Right ventricle myocardium superior (tissue), 1 donor: Measurements from ENCODE around the gene ACTR3. TPM values are rescaled to one million over a fixed set of nuclear protein-coding genes. Genes with fewer than 3 reads are reported as not detected.

Experiments used
- ATAC-seq: fragments of 200-7000 bp; cut with Tn5 transposase; one replicate; pipeline ENCODE4 v1.9.1; 2020; ENCODE audit warnings: mild to moderate bottlenecking; ENCODE audit not compliant: poor library complexity
- DNase-seq: peaks from one replicate; pipeline ENCODE4 v3.0.0-alpha.2; 2020
- intact Hi-C: fragments of 100-400 bp; cut with DNase I; formaldehyde crosslinking; loops from one replicate; pipeline ENCODE4 v1.11.2; 2022
- total RNA-seq: library from RNA; stranded (reverse); fragmentation: NEBNext Ultra II Directional; extraction: Animal tissue kit (Norgen Biotek cat#: 25700); gene quantifications from one replicate; pipeline ENCODE4 v1.2.1, GENCODE V29; 2021
- donor health status: DM: no; HTN: yes; CAD: no; lungs with severe emphysema.

Gene ACTR3
- total RNA-seq, 1 donor from 2014 or later: 106 TPM

GRCh38 chr2:113869253-113869652 is 20.6 kb upstream of the ACTR3 start:
- intact Hi-C loops: no loop called here
- no peak for ATAC-seq
- no peak for DNase-seq

DNA sequence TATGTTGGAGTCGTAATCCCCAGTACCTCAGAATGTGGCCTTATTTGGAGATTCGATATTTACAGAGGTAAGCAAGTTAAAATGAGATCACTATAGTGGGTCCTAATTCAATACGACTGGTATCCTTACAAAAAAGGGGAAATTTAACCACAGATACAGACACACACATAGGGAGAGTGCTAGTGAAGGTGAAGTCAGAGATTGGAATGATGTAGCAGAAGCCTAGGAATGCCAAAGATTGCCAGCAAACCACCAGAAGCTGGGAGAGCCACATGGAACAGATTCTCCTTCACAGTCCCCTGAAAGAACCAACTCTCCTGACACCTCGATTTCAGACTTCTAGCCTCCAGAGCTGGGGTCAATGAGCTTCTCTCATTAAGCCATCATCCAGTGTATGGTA is 17.7 kb upstream of the ACTR3 start:
- intact Hi-C loops: no loop called here
- DNase-seq (no peak), ATAC-seq (no peak)

- no peak for DNase-seq
- no peak for ATAC-seq
- intact Hi-C loops: no loop called here
Measured at GRCh38 chr2:113873867-113874266, 16.0 kb upstream of the ACTR3 start.

DNA sequence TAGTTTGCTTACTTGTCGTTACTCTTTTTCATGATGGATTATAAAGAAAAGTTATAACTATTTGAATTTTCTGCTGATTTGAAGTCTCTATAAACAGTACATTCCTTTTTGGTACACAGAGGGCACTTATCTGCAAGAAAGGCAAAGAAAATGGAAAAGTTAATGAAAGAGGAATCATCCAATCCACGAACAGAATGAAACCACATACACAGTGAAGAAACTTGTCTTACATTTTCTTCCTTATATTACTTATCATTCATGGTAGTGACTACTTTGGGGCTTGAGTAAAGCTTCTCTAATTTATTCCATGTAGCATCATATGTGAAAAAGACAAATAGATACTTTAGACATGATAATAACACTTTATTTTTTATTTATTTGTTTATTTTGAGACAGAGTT is 14.8 kb upstream of the ACTR3 start:
- DNase-seq (no peak), ATAC-seq (no peak)
- intact Hi-C loops: no loop called here

- peak; percentile 47 for ATAC-seq
- peak; percentile 50 for DNase-seq
- intact Hi-C loops: no loop called here
Measured at GRCh38 chr2:113876503-113877387, 13.1 kb upstream of the ACTR3 start.

- intact Hi-C loops: no loop called here
- ATAC-seq: peak; percentile 44
- no peak for DNase-seq
Measured at GRCh38 chr2:113877711-113878598, 11.9 kb upstream of the ACTR3 start.

- no peak for DNase-seq
- no peak for ATAC-seq
- intact Hi-C loops: no loop called here
Measured at GRCh38 chr2:113878743-113879142, 11.1 kb upstream of the ACTR3 start.

GRCh38 chr2:113879457-113879856 is 10.4 kb upstream of the ACTR3 start:
- peak; percentile 66 for ATAC-seq
- intact Hi-C loops: no loop called here
- DNase-seq: no peak

DNA sequence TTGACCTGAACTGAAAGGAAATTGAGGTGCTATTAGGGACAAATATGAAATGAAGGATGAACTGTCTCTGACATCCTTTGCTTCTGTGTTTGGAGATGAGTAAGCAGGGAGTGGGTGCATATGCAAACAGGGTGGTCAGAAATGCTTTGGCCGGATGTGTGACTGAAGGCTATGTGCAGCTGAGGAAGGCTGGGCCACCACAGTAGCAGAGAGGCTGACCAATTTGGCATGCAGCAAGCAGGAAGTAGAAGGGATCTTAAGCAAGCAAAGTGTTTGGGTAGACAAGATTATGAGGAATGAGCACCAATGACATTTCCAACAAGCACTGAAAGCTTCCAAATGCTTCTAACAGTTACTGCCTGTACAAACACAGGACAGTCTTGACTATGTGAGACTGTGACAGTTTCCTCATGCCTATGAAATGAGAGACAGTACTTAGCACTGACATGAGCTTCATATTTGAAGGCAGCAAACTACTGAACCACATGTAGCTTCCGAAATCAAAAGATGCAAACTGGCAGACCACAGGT is 3.3 kb upstream of the ACTR3 start:
- intact Hi-C loops: no loop called here
- no peak for DNase-seq
- ATAC-seq: no peak

DNA sequence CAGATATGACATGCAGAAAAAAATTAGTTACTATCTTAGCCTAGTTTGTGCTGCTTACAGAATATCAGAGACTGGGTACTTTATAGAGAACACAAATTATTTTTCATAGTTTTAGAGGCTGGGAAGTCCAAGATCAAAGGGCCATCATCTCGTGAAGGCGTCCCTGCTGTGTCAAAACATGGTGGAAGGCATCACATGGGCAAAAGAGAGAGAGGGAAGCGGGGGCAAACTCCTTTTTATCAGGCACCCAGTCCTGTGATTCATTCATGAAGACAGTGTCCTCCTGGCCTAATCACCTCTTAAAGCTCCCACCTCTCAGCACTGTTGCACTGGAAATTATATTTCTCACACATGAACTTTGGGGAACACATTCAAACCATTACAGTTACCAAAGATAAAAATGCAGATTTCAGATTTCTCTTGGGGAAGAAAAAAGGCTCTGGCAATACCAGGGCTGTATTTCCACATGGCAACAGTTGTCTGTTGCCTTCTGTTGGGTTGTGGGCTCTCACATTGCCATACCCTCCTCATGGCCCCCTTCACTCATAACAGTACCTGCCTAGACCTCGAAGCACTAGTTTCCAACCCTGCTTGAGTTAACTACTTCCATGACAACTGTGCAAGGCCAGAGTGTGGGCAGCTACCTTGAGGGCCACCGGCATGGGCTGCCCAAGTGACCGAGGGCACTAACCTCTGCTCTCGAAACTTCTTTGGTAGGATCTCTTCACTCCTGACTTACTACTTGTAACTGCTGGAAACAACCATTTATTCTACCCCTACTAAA is 2.7 kb upstream of the ACTR3 start:
- intact Hi-C loops: no loop called here
- ATAC-seq (no peak), DNase-seq (no peak)

- intact Hi-C loops: no loop called here
- ATAC-seq: no peak
Measured at GRCh38 chr2:113888641-113889470, 1.0 kb upstream of the ACTR3 start.

DNA sequence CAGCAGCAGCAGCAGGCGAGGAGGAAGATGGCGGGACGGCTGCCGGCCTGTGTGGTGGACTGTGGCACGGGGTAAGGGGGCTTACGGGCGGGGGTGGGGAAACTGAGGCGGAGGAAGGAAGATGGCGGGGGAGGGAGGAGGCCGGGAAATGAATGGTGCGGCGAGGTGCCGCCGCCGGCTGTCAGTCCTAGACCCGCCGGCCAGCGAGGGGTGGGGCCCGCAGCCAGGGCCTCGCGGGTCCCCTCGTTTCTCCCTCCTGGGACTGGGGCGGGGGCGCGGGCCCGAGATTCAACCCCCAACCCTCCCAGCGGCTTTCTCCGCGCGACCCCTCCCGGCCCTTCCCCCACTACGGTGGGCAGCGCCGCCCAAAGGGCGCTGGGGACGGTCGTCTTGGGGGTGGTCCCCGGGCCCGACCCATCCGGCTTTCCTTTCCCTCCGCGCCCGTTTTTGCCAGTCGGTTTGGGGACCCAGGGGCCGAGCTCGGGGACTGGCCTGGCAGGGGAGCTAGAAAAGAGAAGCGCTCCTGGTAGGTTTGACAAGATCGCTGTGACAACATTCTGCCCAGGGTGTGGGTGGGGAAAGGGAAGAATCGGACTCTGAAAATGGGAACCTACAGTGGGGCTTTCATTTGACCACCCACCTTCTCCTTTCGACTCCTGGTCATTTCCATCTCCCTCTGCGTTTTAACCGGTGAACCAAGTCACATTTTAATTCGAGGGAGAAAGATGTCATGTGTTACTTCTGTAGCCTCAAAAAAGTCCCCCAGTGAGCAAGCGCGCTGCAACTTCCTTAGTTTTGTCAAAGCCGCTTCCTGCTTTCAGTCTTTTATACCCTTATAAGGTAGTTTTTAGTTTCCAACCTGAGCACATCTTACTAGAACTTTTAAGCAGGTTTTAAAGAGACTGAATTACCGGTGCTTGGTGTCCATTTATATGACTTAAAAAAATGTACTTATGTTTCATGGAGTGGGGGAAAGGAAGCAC is 655 bp downstream of the ACTR3 start:
- intact Hi-C loops: loop anchor here (10.0 kb wide), 1 partner anchor 136 kb away; the partner anchor contains the start of gene SLC35F5
- peak; percentile 70 for DNase-seq
- ATAC-seq: peak; percentile 40

More at GRCh38 chr2:113888641-113889470, 1.0 kb upstream of the ACTR3 start:
- DNase-seq: peak; percentile 68

GRCh38 chr2:113891265-113891959 is 1.5 kb downstream of the ACTR3 start:
- intact Hi-C loops: loop anchor here (10.0 kb wide), 1 partner anchor 137 kb away; the partner anchor contains the start of gene SLC35F5

DNA sequence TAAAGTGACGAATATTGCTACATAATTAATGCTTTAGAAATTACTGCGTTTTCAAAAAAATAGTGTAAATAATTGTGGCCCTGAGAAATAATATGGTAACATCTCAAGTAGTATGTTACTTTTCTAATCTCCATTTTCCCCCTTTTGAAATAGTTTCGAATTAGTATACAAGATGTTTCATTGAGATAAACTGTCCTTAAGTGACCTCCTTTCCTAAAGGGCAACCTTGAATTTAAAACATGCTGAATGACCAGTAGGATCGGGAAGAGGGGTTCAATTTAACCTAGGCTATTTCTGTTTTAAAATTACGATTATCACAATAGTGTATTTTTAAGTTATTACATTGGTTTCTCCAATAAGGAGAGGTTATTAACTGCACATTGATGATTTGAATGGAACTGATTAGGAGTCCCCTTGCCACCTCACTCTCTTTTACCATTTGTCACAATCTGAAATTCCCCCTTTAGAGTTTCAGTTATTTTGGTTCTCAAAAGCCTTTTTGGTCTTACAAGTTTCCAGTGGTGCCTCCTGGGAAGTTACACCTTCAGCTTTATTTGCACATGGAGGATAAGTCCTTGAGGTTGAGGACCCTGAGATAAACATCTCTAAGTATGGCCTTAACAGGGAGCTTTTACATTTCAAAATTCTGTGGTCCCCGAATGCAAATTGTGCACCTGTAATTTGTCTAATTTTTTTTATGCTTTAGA is 2.3 kb downstream of the ACTR3 start:
- ATAC-seq: no peak
- intact Hi-C loops: loop anchor here (10.0 kb wide), 1 partner anchor 137 kb away; the partner anchor contains the start of gene SLC35F5

More at GRCh38 chr2:113891265-113891959, 1.5 kb downstream of the ACTR3 start:
- DNase-seq (no peak), ATAC-seq (no peak)

DNA sequence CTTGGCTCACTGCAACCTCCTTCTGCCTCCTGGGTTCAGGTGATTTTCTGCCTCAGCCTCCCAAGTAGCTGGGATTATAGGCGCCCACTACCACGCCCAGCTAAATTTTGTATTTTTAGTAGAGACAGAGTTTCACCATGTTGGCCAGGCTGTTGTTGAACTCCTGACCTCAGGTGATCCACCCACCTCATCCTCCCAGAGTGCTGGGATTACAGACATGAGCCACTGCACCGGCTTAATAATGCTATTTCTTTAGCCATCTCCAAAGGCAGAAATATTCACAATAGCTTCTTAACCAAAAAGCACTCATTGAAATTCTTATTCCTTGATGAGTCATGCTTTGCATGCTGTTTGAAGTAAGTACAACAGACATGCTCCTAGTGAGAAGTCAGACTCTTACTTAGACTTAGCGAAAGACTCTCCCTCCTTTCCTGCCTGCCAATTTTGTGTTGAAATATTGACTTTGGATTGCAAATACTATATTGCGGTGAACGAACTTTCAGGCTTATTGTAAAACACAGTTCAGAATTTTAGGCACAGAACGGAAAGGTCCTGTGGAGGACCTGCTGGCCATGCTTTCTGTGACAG is 4.4 kb downstream of the ACTR3 start:
- intact Hi-C loops: loop anchor here (10.0 kb wide), 1 partner anchor 139 kb away; the partner anchor contains the start of gene SLC35F5
- ATAC-seq (no peak), DNase-seq (no peak)

More for the DNA sequence above, 2.3 kb downstream of the ACTR3 start:
- DNase-seq: no peak
